GM12872 (cell line): ENCODE measurements around the gene GLE1.

Source experiments
- TF ChIP-seq, protein P1 (sequence below): IDR thresholded peaks from 3 replicates; pipeline ENCODE4 v1.5.1; 2011; ENCODE audit warnings: low read depth, mild to moderate bottlenecking, low read length, moderate library complexity; ENCODE audit not compliant: insufficient read depth

The GLE1 gene

DNA sequence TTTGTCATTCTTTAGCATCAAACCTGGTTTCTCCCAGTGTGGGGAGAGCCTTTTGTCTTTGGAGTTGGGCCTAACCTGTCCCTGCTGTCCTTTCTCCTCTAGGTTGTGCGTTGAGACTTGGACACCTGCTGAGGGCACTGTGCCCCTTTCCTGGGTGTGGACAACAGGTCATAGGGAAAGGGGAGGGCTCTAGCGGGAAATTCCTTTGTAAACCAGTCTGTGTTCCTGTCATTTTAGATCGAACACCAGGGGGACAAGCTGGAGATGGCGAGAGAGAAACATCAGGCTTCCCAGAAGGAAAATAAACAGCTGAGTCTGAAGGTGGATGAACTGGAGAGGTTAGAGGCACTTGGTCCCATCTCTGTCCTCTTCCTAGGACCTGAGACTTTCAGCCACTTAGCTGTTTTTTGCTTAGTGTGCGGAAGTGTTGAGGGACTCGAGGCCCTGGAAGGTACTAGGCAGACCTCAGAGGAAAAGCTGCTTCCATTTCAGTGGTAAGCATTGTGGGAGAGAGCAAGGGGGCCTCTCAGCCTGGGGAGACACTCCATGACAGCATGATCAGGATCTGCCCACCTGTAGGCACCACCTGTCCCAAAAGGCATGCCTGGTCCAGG, 8.6 kb upstream of the GLE1 start:
- TF ChIP-seq, protein P1, sequence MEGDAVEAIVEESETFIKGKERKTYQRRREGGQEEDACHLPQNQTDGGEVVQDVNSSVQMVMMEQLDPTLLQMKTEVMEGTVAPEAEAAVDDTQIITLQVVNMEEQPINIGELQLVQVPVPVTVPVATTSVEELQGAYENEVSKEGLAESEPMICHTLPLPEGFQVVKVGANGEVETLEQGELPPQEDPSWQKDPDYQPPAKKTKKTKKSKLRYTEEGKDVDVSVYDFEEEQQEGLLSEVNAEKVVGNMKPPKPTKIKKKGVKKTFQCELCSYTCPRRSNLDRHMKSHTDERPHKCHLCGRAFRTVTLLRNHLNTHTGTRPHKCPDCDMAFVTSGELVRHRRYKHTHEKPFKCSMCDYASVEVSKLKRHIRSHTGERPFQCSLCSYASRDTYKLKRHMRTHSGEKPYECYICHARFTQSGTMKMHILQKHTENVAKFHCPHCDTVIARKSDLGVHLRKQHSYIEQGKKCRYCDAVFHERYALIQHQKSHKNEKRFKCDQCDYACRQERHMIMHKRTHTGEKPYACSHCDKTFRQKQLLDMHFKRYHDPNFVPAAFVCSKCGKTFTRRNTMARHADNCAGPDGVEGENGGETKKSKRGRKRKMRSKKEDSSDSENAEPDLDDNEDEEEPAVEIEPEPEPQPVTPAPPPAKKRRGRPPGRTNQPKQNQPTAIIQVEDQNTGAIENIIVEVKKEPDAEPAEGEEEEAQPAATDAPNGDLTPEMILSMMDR: no peak

DNA sequence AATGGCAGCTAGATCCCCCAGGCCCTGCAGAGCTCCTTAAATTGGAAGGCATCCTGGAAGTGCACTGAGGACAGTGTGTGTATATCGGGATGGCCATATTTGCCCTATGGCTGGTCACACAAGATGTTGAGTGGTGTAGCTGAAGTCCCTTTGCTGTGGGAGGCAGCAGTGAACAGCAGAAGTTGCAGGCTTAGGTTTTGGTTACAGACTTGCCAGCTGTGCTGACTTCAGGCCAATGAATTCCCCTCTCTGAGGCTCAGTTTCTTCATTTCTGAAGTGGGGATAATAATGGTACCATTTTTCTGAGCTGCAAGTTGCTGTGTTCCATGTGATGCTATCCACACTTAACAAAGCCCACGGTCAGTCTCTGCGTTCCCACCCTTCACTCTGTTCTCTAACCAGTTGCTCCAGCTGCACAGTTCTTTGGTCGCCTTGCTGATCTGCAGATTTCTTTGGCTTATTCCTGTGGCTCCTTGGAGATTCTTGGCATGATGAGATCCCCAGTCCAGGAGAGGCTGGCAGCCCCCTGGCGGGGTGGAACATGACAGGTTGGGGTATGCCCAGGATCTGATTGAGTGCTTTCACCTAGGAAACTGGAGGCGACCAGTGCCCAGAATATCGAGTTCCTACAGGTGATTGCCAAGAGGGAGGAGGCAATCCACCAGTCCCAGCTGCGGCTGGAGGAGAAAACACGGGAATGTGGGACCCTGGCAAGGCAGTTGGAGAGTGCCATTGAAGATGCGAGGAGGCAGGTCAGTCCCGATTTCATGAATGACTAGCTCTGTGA, 6.5 kb upstream of the GLE1 start:
- TF ChIP-seq, protein P1: no peak

DNA sequence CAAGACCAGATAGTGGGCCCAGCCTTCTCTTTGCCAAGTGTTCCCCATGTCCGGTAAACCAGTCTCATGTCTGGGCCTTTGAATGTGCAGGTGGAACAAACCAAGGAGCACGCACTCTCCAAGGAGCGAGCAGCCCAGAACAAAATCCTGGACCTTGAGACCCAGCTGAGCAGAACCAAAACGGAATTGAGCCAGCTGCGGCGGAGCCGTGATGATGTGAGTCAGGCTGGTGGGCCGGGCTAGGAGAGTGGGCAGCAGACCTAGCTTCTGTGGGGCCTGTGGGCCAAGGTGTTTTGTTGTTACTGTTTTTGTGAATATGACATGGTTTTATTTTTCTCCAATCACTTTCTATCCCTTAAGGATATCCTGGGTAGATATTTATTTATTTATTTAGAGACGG, 5.6 kb upstream of the GLE1 start:
- TF ChIP-seq, protein P1: no peak

DNA sequence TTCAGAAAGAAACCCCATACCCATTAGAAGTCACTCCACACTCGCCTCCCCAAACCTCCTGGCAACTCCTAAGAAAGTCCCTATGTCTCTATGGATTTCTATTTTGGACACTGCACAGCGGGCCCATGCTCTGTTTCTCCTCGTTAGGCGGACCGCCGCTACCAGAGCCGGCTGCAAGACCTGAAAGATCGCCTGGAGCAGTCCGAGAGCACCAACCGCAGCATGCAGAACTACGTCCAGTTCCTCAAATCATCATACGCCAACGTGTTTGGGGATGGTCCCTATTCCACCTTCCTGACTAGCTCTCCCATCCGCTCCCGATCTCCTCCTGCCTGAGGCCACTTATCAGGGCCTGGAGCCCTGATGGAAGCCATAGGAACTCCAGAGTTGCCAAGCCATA, 4.6 kb upstream of the GLE1 start:
- TF ChIP-seq, protein P1: no peak

DNA sequence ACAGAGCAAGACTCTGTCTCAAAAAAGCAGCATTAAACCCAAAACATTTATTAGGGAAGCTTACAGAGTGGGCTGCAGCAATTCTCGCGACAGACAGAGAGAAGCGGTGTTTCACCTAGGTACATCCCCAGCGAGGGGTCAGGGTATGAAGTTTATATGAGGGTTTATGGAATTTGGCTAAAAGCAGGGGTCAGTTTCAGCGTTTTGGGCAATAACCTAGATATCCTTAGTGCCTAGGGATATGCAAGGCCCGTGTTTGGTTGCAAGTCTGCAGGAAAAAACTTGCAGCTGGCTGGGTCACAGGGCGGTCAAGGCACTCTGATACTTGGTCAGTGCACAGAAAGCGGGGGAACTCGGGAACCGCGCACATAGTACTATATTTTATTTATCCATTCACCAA, 649 bp upstream of the GLE1 start:
- TF ChIP-seq, protein P1: no peak

DNA sequence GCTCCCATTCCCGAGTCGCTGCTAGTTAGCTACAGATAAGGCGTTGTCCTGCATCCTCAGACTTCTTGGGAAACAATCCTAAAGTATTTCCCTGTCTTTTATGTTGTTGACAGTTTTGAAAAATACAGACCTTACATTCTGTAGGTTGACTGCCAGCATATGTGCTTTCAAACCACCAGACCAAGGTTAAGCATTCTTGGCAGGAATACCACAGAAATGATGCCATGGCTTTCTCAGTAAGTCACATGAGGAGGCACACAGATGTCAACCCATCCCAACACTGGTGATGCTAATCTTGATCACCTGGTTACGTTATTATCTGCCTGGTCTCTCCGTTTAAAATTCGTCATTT, 871 bp downstream of the GLE1 start:
- TF ChIP-seq, protein P1: no peak

DNA sequence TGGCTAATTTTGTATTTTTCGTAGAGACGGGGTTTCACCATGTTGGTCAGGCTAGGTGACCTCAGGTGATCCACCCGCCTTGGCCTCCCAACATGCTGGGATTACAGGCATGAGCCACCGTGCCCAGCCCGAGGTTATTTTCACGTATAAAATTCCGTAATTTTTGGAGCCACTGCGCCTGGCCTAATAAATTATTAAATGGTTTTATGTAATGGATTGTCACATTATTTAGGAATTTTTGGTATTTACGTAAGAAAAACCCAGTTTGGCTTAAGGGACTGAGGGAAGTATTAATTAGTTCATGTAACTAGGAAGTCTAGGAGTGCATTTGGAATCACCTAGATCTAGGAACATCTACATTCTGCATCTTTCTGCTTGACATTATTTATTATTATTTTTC, 8.3 kb downstream of the GLE1 start:
- TF ChIP-seq, protein P1: no peak
